ENCODE results near the gene ZFAND3.

DNA sequence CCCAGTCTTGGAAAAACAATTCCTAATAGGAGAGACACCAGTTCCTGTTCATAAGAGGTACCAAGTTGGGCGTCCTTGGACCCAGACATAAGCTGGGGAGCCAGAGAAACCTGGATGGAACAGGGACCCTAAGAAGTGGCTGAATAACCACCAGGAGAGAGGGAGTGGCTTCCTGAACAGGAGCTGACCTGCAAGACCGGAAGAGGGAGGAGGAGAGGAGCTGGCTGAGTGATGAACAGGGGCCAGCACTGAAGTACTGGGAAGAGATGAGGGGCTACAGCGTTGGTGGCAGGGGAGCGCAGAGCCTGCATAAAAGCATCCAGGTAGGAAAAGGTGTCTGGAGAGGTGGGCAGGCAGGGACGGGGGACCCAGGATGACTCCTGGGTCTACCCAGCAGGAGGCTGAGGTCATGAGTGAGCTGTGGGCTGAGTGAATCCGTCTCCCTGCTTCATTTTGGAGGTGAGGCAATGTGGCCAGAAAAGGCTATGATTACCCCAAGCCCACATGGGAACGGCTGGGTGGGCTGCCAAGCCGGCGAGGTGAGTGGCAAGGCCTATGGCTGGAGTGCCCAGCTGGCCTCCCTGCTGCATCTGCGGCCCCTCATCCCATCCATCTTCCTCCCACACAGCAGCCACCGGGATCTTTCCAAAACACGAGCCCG is 34.4 kb upstream of the ZFAND3 start:
- no peak for TF ChIP-seq POLR2A (IDR thresholded peaks at IDR 0.05; ENCODE audit: low read length)
- no peak for TF ChIP-seq GATA1 (IDR thresholded peaks at IDR 0.05; ENCODE audit: low read depth, low read length)

Data from erythroblast (primary cell).